SK-N-SH treated with all-trans-retinoic acid at 6 μM for 48 hours (cell line): Measurements from ENCODE around the gene PYGM.

Source experiments
- ARNTL ChIP-seq: fragments of 450-650 bp; formaldehyde crosslinking; IDR thresholded peaks from 2 replicates; pipeline ENCODE4 v1.5.0; 2020; ENCODE audit warnings: low read depth, mild to moderate bottlenecking, moderate library complexity, borderline replicate concordance
- CSDC2 ChIP-seq: fragments of 250-450 bp; sonication (Bioruptor Pico); IDR thresholded peaks from 2 replicates; pipeline ENCODE4 v1.5.0; 2020; ENCODE audit warnings: mild to moderate bottlenecking, moderate library complexity
- ESRRG ChIP-seq: fragments of 250-450 bp; sonication (Bioruptor Pico); IDR thresholded peaks from 2 replicates; pipeline ENCODE4 v1.6.1; 2021; ENCODE audit warnings: mild to moderate bottlenecking
- GLIS3 ChIP-seq: fragments of 250-450 bp; sonication (Bioruptor Pico); IDR thresholded peaks from 2 replicates; pipeline ENCODE4 v1.5.0; 2020; ENCODE audit warnings: mild to moderate bottlenecking, moderate library complexity
- OSR1 ChIP-seq: fragments of 250-450 bp; sonication (Bioruptor Pico); IDR thresholded peaks from 2 replicates; pipeline ENCODE4 v1.8.0; 2022; ENCODE audit warnings: moderate library complexity, mild to moderate bottlenecking, inconsistent platforms
- PATZ1 ChIP-seq: fragments of 250-450 bp; sonication (Bioruptor Pico); IDR thresholded peaks from 2 replicates; pipeline ENCODE4 v1.8.0; 2020; ENCODE audit warnings: mild to moderate bottlenecking, moderate library complexity, borderline replicate concordance
- PPARA ChIP-seq: fragments of 250-450 bp; sonication (Bioruptor Pico); IDR thresholded peaks from 2 replicates; pipeline ENCODE4 v1.5.0; 2020; ENCODE audit warnings: mild to moderate bottlenecking, borderline replicate concordance
- RARB ChIP-seq: fragments of 250-450 bp; sonication (Bioruptor Pico); IDR thresholded peaks from 2 replicates; pipeline ENCODE4 v1.8.0; 2021; ENCODE audit warnings: mild to moderate bottlenecking, moderate library complexity
- ZFP3 ChIP-seq: fragments of 250-450 bp; sonication (Bioruptor Pico); IDR thresholded peaks from 2 replicates; pipeline ENCODE4 v1.5.0; 2020; ENCODE audit warnings: mild to moderate bottlenecking, moderate library complexity
- ZFP30 ChIP-seq: fragments of 450-650 bp; formaldehyde crosslinking; IDR thresholded peaks from 2 replicates; pipeline ENCODE4 v1.5.0; 2022; ENCODE audit warnings: mild to moderate bottlenecking, moderate library complexity
- ZNF565 ChIP-seq: fragments of 450-650 bp; formaldehyde crosslinking; conservative IDR thresholded peaks from 2 replicates; pipeline ENCODE4 v1.5.0; 2020; ENCODE audit warnings: low read depth, mild to moderate bottlenecking, moderate library complexity
- ZNF70 ChIP-seq: fragments of 450-650 bp; formaldehyde crosslinking; IDR thresholded peaks from 2 replicates; pipeline ENCODE4 v1.5.0; 2020; ENCODE audit warnings: mild to moderate bottlenecking, moderate library complexity
- ZNF8 ChIP-seq: fragments of 450-650 bp; formaldehyde crosslinking; IDR thresholded peaks from 2 replicates; pipeline ENCODE4 v1.5.0; 2020; ENCODE audit warnings: mild to moderate bottlenecking, moderate library complexity
- TF ChIP-seq, protein P1 (sequence below): fragments of 250-450 bp; sonication (Bioruptor Pico); IDR thresholded peaks from 2 replicates; pipeline ENCODE4 v1.5.1; 2020; ENCODE audit warnings: low read depth, mild to moderate bottlenecking, moderate library complexity

DNA sequence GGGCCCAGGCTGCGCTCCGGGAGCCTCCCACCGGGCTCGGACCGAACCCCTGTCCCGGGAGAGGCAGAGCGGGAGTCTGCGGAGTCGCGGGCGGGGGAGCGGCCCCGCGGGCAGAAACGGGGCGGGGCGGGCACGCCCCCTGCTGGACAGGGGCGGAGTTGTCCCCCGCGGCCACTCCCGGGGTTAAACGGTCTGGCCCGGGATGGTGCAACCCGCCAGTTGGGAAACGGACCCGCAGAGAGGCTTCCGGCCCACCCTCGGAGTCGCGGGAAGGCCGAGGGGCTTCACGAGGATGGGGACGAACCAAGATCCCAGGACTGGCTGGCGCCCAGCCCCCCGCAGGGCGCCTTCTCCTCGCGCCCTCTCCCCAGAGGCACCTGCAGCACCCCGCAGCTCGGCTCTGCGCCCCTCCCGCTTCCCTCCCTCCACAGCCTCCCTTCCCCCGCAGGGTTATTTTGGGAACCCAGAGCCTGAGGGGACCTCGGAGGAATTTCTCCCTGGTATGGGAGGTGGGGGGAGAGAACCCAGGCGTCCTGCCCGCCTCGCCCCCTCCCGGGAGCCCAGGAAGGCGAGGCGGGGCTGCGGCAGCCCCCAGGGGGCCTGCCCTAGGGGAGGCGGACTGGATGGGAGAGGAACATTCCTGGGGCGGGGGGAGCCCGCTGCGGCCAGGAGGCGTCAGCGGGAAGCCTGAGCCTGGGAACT is 16.7 kb downstream of the PYGM start:
- TF ChIP-seq ZNF565 (CRISPR knock-in tag) (no peak), RARB (CRISPR knock-in tag) (no peak), ZNF70 (CRISPR knock-in tag) (no peak), ZFP3 (CRISPR knock-in tag) (no peak), PPARA (no peak), ZNF8 (CRISPR knock-in tag) (no peak), ZFP30 (no peak), ARNTL (CRISPR knock-in tag) (no peak), GLIS3 (CRISPR knock-in tag) (no peak), PATZ1 (no peak), ESRRG (CRISPR knock-in tag) (no peak), CSDC2 (no peak), OSR1 (CRISPR knock-in tag) (no peak)
- TF ChIP-seq, protein P1, sequence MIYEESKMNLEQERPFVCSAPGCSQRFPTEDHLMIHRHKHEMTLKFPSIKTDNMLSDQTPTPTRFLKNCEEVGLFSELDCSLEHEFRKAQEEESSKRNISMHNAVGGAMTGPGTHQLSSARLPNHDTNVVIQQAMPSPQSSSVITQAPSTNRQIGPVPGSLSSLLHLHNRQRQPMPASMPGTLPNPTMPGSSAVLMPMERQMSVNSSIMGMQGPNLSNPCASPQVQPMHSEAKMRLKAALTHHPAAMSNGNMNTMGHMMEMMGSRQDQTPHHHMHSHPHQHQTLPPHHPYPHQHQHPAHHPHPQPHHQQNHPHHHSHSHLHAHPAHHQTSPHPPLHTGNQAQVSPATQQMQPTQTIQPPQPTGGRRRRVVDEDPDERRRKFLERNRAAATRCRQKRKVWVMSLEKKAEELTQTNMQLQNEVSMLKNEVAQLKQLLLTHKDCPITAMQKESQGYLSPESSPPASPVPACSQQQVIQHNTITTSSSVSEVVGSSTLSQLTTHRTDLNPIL (CRISPR knock-in tag): no peak
